ELR (cell line): Measurements from ENCODE around the gene SYCP2.
"Not testable (repeated sequence)": the region's sequence is repeated elsewhere in the genome, so short reads cannot be mapped to it uniquely, and the experiment has no call there.

Source experiments
- DNase-seq: peaks from one replicate; pipeline ENCODE4 v3.0.0-alpha.2; 2015; ENCODE audit warnings: low read depth

Gene SYCP2

DNA sequence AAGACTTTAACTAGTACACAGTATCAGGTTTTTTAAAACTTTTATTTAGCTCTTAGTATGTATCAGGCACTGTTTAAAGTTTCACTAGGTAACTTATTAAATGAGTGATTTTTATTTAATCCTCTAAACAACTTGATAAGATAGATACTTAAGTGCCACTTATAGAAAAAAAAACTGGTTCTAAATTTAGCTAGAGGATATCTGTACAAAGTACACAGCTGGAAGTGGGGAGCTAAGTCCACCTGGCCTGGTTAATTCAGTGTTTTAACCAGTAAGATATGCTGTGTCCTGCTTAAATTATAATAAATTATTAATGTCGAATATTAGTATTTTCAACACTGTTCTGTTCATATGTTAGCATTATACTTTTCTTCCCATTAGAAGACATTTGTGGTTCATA lies 37.5 kb downstream of the SYCP2 start:
- no peak for DNase-seq

DNA sequence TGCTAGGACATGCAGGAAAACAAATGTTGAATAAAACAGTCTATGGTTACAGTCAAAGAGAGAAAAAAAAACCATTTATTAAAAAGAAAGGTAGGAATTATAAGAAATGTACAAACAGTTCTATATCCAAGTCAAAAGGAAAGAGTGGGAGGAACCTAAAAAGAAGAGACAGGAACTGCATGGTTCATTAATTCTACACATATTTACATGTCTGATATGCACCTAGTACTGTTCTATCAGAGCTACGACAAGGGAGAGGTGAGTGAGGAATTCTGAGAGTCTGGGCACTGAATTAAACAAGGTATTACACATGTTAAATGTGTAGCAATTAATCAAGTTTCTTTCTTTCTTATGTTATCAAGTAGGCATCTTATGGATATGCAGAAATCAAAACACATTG lies 41.9 kb downstream of the SYCP2 start:
- no peak for DNase-seq

DNA sequence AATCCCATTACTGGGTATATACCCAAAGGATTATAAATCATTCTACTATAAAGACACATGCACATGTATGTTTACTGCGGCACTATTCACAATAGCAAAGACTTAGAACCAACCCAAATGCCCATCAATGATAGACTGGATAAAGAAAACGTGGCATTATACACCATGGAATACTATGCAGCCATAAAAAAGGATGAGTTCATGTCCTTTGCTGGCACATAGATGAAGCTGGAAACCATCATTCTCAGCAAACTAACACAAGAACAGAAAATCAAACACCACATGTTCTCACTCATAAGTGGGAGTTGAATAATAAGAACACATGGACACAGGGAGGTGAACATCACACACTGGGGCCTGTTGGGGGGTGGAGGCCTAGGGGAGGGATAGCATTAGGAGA lies 43.4 kb downstream of the SYCP2 start:
- DNase-seq = not testable (repeated sequence)

DNA sequence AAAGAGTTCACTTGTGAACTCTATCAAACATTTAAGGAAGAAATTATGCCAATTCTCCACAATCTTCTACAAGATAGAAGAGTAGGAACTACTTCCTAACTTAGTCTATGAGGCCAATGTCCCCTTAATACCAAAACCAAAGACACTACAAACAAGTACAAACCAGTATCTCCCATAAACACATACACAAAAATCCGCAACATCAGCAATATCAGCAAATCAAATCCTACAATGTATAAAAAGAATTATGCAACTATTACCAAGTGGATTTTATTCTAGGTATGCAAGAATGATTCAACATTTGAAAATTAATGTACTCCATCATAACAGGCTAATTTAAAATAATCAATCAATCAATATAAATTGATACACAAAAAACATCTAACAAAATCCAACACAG lies 45.4 kb downstream of the SYCP2 start:
- no peak for DNase-seq

DNA sequence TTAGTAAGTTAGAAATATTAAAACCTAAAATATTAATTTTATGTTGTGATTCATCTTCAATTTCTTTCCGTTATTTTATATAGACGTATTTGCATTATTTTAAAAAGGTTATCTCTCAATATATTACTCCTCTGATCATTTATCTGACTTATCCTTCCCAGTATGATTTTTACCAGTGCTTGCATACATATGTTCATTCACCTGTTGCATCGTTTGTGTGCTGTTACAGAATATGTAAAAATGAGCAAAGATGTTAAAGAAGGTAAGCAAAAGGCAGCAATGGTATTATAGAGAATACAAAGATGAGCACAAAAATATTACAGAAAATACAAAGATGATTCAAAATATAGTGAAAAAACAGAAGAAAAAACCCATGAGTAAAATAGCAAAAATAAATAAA lies 48.9 kb downstream of the SYCP2 start:
- DNase-seq = no peak

DNA sequence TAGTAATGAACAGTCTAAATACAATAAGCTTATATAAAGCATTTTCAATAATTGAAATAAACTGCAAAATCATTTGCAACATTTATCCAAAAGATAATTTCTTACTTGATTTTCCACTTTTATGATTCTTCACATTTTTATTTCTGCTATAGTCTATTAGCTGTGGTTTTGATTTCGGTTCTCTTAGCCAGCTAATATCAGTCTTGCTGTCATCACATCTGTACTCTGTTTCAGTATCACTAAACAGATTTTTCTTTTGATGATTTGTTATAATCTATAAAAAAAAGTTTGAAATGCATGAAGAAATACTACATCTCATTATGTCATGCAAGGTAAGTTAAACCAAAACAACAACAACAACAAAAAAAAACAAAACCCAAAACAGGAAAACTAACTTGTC lies 53.2 kb downstream of the SYCP2 start:
- no peak for DNase-seq

DNA sequence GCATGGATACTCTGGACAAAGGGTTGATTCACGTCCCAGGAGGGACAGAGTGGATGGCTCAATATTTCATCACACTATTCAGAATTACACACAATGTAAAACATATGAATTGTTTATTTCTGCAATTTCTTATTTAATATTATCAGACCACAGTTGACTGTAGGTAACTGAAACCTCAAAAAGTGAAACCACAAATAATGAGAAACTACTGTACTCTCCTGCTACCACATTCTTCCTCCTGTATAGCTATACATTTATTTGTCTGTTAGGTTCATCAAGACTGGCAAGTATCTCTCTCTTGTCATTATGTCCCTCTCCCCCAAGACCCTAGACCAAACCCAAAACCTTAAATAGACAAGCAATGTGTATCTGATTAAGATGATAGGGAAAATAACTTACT lies 60.0 kb downstream of the SYCP2 start:
- DNase-seq = no peak

DNA sequence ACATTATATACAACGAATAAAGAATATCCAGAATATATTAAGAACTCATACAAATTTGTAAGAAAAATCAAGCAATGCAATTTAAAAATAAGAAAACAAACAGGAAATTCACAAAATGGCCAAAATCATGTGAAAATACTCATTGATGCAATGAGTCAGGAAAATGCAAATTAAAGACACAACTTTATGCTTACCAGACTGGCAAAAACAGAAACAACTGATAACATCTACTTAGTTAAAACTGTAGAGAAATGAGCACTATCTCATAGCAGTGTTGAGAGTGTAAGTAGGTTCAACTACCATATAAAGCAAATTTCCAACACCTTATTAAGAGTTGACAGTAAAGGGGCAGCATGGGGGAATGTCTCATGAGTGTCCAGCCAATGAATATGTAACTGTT lies 62.3 kb downstream of the SYCP2 start:
- no peak for DNase-seq

DNA sequence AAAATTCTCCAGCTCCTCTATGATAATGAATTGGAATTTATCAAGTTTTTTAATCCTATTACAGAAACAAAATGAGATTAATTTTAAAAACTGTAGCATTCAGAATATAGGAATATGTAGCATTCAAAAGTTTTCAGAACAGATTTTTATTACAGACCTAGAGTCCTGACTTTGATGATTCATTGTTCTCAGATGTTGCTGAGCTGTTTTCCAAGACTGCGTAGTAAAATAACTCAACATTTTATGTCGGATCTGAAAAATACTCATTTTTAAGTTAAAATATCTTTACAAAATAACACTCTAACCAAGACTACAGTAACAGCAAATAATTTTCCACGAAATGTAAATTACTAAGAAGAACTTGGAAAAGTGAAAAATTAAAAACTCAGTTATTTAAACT lies 67.1 kb downstream of the SYCP2 start:
- DNase-seq = no peak

DNA sequence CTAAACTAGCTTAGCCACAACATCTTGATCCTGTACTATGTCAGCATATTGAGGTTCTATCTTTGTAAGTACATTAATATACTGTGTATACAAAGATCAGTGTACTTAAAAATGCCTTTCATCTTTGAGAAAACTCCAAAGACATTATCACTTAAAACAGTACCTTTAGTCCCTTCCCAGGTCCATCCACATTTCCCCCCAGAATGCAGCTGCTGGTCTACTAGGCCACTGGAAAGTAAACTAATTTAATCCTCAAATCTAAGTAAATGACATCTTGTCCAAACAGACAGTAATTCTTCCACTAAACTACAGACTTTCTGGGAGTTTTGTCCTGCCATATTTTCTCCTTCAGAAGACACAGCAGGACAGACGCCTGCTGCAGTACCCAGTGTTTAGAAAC lies 68.7 kb downstream of the SYCP2 start:
- DNase-seq = no peak

DNA sequence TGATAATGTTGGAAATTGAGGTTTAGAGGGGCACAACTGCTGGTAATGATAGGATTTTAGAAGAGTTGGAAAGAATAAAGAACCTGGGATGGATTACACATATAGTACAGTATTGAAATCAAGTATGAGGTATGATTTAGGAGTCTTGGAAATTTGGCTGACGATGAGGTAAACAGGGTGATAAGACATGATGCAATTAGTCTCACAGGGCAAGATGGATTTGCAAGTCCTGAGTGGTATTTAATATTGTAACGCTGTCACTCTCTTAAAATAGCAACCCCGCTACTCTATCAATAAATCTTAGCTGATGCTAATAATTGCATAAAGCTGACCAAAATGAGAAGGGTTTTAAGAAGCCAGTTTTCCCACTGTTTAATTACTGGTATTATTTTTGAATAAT lies 70.4 kb downstream of the SYCP2 start:
- no peak for DNase-seq

DNA sequence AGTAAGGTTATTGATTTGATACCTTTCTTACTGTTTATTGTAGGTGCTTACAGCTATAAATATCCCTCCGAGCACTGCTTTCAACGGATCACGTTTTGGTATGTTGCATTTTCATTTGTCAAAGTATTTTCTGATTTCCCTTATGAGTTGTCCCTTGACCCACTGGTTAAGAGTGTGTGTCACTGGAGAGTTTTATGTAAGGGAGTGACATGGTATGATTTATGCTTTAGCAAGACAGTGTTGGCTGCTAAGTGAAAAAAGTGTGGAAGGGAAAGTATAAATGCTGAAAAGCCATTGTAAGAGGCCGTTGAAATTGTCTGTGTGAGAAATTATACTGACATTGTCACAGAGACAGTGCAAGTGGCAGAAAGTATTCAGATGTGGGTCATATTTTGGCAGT lies 72.0 kb downstream of the SYCP2 start:
- DNase-seq = no peak

DNA sequence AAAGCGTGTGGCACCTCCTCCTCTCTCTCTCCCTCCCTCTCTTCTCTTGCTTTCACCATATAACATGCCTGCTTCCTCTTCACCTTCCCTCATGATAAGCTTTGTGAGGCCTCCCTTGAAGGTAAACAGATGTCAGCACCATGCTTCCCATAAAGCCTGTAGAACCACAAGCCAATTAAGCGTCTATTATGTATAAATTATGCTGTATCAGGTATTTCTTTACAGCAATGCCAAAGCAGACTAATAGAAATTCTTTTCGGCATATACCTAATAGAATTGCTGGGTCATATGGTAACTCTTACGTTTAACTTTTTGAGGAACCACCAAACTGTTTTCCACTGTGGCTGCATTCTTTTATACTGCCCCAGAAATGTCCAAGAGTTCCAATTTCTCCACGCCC lies 75.0 kb downstream of the SYCP2 start:
- no peak for DNase-seq

DNA sequence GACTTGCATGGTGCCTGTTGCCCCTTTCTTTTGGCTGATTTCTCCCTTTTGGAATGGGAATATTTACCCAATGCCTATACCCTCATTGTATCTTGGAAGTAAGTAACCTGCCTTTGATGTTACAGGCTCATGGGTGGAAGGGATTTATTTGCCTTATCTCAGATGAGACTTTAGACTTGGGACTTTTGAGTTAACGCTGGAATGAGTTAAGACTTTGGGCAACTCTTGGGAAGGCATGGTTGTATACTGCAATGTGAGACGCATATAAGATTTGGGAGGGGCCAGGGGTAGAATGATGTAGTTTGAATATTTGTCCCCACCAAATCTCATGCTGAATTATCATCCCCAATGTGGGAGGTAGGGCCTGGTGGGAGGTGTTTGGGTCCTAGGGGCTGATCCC lies 75.5 kb downstream of the SYCP2 start:
- no peak for DNase-seq

DNA sequence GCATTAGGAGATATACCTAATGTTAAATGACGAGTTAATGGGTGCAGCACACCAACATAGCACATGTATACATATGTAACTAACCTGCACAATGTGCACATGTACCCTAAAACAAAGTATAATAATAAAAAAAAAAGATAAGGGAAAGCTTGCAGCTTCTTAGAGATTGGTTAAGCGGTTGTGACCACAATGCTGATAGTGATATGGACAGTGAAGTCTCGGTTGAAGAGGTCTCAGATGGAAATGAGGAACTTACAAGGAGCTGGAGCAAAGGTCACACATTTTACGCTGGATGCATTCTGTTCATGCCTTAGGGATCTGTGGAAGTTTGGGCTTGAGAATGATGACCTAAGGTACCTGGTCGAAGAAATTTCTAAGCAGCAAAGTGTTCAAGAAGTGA lies 76.5 kb downstream of the SYCP2 start:
- DNase-seq = not testable (repeated sequence)

DNA sequence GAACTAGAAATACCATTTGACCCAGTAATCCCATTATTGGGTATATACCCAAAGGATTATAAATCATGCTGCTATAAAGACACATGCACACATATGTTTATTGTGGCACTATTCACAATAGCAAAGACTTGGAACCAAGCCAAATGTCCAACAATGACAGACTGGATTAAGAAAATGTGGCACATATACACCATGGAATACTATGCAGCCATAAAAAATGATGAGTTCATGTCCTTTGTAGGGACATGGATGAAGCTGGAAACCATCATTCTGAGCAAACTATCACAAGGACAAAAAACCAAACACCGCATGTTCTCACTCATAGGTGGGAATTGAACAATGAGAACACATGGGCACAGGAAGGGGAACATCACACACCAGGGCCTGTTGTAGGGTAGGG lies 76.9 kb downstream of the SYCP2 start:
- DNase-seq = not testable (repeated sequence)

DNA sequence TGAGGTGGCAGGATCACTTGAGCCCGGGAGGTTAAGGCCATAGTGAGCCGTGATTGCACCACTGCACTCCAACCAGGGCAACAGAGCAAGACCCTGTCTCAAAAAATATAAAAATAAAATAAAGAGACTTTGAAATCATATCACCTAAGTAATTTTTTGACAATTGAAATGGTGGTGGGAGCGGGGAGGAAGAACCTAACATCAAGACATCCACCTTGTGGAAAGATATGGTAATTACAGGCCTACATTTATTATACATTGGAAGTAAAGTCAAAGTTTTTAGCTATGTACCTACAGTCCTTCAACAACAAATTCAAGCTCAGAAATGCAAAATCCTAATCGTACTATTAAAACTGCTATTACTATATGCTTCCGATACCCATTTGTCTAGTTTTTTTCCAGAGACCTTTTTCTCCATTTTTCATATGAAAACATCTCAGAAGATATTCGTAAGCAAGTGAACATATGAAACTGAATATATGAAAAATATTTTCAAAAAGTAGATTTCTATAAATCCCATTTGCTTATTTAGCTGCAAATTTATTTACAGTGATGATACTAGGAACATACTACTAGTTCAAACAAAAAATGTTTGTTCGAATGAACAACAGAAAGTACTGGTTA lies 83.3 kb downstream of the SYCP2 start:
- DNase-seq = peak; percentile 50

DNA sequence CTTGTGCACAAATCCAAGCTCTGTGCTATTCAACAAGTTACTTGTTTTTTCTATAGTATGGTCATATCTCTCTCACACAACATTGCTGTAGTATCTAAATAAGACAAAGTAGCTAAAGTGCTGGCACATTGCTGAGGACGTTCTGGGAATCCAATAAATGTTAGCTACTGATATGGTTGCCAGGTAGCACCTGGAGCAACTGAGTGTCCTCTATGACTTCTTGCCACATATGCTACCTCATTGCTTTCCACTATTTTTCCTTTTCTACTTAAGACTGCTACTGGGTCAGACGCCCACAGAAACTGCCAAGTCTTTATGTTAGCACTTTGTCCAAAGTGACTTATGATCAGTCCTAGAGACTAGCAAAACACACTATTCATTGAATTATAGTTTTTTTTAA lies 85.3 kb downstream of the SYCP2 start:
- no peak for DNase-seq

DNA sequence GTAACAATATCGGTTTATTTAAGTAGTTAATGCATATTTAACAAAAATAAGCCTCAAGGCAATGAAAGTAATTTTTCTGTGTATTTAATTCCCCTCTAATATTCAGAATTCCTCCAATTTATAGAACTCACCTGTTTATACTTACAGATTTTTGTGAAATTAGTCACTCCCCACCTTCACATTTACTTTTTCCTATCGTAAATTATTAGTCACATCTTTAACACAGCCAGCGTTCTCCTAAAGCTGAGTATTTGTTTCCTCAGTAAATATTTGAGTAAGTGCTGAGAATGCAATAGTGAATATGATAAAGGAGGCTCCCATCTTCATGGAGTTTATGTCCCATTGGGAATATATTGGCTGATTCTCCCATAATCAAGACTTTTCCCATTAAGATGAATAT lies 88.0 kb downstream of the SYCP2 start:
- DNase-seq = no peak

DNA sequence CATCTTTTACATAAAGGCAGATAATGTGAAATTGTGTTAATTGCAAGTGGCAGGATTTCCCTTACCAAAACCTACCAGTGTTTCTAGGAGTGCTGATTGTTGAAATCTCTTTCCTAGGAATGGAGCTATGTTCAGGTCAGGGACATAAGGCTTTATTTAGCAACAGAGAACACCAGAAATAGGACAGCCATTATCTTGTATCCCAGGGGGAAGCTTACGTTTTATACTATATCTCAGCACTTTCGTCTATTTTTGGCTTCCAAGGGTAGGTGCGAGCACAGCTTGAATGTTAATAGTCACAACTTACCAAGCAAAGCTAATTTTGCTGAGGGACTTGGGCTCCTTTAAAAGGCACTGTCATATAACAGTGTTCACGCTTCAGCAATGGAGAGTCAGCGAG lies 94.0 kb downstream of the SYCP2 start:
- no peak for DNase-seq

DNA sequence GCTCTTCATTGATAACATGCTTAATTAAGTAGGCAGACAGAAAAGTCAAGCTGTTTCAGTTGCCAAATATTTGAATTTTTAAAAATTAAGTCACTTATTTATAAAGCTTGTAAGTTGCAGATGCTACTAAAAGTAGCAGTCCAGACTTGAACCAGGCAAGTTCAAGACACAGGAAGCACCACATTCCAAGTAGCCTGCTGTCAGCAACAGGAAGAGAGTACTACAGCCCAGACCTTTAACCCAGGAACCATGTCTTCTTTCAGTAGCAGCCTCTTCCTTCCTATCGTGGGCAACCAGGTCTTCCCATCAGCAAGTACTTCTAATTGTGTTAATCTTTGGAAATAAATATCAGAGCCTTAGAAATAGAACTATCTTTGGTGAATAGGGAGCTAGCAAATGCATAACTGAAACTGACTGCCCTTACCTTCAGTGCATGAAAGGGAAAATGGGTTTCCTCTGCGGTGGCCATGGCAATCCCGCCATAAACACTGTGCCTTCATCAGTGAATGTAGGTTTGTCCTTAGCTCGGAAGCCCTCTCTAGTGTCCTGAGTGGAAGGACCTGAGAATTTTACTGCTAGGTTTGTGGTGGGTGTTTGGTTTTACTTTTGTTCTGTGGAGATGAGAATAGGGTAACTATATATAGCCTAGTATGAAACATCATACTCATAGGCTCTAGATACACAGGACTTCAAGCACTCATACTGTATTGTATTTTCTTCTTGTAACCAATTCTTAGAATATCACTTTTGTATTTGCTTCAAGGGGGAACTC lies 95.6 kb downstream of the SYCP2 start:
- no peak for DNase-seq

DNA sequence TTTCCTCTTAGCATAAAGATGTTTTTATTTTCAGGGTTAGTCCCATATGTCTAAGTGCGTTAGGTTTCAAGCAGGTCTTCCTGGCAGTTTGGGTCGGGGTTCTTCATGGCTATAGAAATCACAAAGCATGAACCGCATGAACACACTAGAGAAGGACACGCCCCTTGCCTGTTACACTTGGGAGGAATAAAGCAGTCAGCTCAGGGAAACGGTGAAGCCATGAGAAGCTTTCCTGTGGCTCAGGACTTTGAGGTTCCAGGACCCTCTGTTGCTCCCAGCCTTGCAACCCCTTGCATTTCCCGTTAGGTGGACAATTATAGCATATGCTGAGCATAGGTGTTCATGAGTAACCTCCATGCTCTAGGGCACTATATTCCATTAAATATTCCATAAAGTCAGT lies 96.7 kb downstream of the SYCP2 start:
- no peak for DNase-seq

DNA sequence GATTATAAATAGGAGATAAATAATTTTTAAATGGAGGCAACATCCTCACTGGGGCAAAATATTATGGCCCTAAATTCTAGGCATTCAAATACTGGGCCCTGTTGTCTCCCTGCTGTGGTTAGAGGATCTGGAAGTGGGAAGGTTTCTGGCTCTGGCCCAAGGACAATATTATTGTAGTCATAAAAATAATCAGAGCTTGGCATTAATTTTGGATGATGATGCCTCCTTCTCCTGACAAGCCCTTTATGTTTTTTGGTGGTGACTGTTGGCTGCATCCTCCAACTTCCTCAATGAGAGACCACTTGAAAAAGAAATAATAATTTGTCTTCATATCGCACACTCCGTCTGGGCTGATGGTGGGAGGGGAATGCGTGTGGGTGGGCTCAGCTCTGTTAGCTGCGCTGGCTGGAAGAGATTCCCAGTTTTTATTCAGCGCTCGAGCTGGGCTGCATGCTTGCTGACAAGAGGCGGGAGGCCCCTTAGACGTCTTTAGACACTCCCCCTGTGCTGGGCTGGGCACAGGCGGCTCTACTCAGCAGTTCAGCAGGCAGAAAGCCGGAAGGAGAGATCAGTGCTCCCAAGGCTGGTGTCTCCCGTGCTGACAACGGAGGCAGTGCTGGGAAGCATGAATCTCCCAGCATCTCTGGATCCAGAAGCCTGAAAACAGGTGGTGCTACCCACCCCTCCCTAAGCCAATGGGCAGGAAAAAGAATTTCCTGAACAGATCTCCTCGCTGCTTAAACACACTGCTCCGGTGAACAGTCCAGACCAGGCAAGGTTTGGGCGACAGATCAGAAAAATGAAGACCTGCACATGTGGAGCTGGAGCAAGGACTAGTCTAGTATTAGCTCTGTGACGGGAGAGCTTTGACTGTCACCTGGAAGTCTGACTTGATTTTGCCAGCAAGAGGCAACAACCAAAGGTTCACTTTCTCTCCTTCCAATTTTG lies 97.7 kb downstream of the SYCP2 start:
- no peak for DNase-seq
